Measurements from ENCODE around the gene GHR. TPM values are rescaled to one million over a fixed set of nuclear protein-coding genes. Genes with fewer than 3 reads are reported as not detected.

The GHR gene
- total and polyA plus RNA-seq, 2 donors (not counting 3 experiments of a cell fraction or from before 2014, with no cell fraction given), result 0.27 to 0.28 TPM

DNA sequence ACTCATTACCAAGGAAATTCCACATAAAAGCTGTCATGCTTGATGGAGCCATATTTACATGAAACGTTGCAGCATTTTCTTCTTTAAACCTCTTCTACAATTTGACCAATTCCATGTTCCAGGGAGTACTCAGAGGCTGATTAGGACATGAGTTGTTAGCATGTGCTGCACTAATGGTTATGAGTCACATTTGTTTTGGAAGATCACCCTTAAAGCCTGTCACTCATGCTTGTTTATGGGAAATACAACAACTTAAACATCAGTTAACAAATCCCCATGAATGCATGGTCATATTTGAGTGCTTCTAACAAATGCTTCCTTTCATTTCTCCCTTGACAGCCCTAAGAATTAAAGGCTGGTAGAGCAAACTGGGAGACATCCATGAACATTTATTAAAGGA lies 156.1 kb downstream of the GHR start:
- no peaks in the 10 kb centered on the region for H4K20me1 ChIP-seq (replicated peaks; ENCODE audit: control insufficient read depth, extremely low read depth, insufficient read depth, low read length)
- ChIA-PET CTCF (no interaction called here), POLR2A (no interaction called here)
- H3K9me3 ChIP-seq (replicated peaks; ENCODE audit: control insufficient read depth, insufficient read depth, low read length), result no peaks in the 10 kb centered on the region
- FAIRE-seq, result no peak
- intact Hi-C loops (cut with micrococcal nuclease), result no loop called here
- dilution Hi-C loops (cut with MboI; ENCODE audit: extremely low pct_ligation_motif_present, low sequenced_read_pairs), result no loop called here
- no TSS peak for BruUV-seq (replicated peaks)
- H3K27ac ChIP-seq (ENCODE audit: insufficient read depth, low read depth, low read length), result no peak overlapping the region
- H3K27me3 ChIP-seq (ENCODE audit: control insufficient read depth in 2 of 2, insufficient read depth in 2 of 2, low read length in 2 of 2), result peaks cover 3% of the 10 kb centered on the region in 2 experiments
- no peak overlapping the region for H3K9ac ChIP-seq (replicated peaks; ENCODE audit: extremely low read depth, insufficient read depth, low read length)
- H3K36me3 ChIP-seq (ENCODE audit: control insufficient read depth in 2 of 2, extremely low read depth in 1 of 2, insufficient read depth in 2 of 2, low read length in 2 of 2), result no peaks in the 10 kb centered on the region
- TF ChIP-seq JUN (IDR thresholded peaks at IDR 0.05; ENCODE audit: borderline replicate concordance, insufficient read depth, insufficient read length, low read depth) (no peak), POLR2A (IDR thresholded peaks at IDR 0.05; ENCODE audit: low read depth, low read length) (no peak)
- H3K9me1 ChIP-seq (replicated peaks; ENCODE audit: control insufficient read depth, extremely low read depth, insufficient read depth, low read length), result no peaks in the 10 kb centered on the region
- DNase-seq (ENCODE audit: low read depth, low spot score), result no peak
- H3K4me1 ChIP-seq (ENCODE audit: control insufficient read depth, extremely low read depth, insufficient read depth, low read length), result no peaks in the 10 kb centered on the region
- no peak overlapping the region for H2AFZ ChIP-seq (ENCODE audit: low read depth, low read length)
- H3K4me2 ChIP-seq (ENCODE audit: insufficient read depth, low read length), result no peak overlapping the region
- H3K4me3 ChIP-seq (replicated peaks in 1 of 3; ENCODE audit: insufficient read depth in 1 of 3, low read depth in 1 of 3, low read length in 3 of 3), result no peak overlapping the region
- no peaks in the 10 kb centered on the region for H3K79me2 ChIP-seq (ENCODE audit: control insufficient read depth, insufficient read depth, low read length)

DNA sequence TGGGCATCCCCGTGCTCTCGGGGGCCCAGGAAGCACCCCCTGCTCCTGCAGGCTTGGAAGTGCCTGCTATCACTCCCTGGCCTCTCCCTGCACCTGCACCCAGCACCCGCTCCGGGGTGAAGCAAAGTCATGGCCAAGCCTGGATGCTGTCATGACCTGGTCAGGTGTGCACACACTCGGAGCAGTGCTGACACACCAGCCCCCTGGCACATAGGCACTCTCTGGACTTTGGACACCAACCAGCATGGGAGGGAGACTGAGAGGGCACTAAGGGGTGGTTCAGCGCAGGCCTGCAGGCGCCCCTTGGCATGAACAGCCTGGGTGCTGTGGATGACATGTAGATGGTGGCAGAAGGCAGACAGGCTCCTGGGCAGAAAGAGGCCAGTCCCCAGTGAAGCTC lies 158.6 kb downstream of the GHR start:
- H3K79me2 ChIP-seq (ENCODE audit: control insufficient read depth, insufficient read depth, low read length), result no peaks in the 10 kb centered on the region
- H3K36me3 ChIP-seq (ENCODE audit: control insufficient read depth in 2 of 2, extremely low read depth in 1 of 2, insufficient read depth in 2 of 2, low read length in 2 of 2), result no peaks in the 10 kb centered on the region
- POLR2A ChIA-PET, result no interaction called here
- H3K9me1 ChIP-seq (replicated peaks; ENCODE audit: control insufficient read depth, extremely low read depth, insufficient read depth, low read length), result no peaks in the 10 kb centered on the region
- no peak overlapping the region for H3K9ac ChIP-seq (replicated peaks; ENCODE audit: extremely low read depth, insufficient read depth, low read length)
- FAIRE-seq, result no peak
- dilution Hi-C loops (cut with MboI; ENCODE audit: extremely low pct_ligation_motif_present, low sequenced_read_pairs), result no loop called here
- CTCF ChIA-PET, result interaction anchor here (1.7 to 5.9 kb wide), 7 partner anchors 7 to 726 kb away, joined by 4 to 83 read pairs (median 47); partner anchors contain the start of gene GHR
- TF ChIP-seq GATA2 (IDR thresholded peaks at IDR 0.05; ENCODE audit: insufficient read depth, insufficient read length, low read depth, low read length), result no peak
- no peak for TF ChIP-seq JUN (IDR thresholded peaks at IDR 0.05; ENCODE audit: borderline replicate concordance, insufficient read depth, insufficient read length, low read depth)
- TF ChIP-seq POLR2AphosphoS5 (IDR thresholded peaks at IDR 0.05; ENCODE audit: insufficient read depth, low read depth, low read length), result no peak
- TF ChIP-seq FOS (IDR thresholded peaks at IDR 0.05; ENCODE audit: borderline replicate concordance, insufficient read depth, low read length), result no peak
- TF ChIP-seq, protein P1, sequence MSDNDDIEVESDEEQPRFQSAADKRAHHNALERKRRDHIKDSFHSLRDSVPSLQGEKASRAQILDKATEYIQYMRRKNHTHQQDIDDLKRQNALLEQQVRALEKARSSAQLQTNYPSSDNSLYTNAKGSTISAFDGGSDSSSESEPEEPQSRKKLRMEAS (IDR thresholded peaks at IDR 0.05; ENCODE audit: insufficient read depth, insufficient read length), result no peak
- no peak overlapping the region for H2AFZ ChIP-seq (ENCODE audit: low read depth, low read length)
- no TSS peak for BruUV-seq (replicated peaks)
- intact Hi-C loops (cut with micrococcal nuclease), result loop anchor here (2.0 to 5.0 kb wide), 2 partner anchors 67 to 305 kb away; no protein-coding TSS in a partner anchor
- no peak overlapping the region for H3K4me3 ChIP-seq (replicated peaks in 1 of 3; ENCODE audit: insufficient read depth in 1 of 3, low read depth in 1 of 3, low read length in 3 of 3)
- H3K9me3 ChIP-seq (replicated peaks; ENCODE audit: control insufficient read depth, insufficient read depth, low read length), result no peaks in the 10 kb centered on the region
- H3K27me3 ChIP-seq (ENCODE audit: control insufficient read depth in 2 of 2, insufficient read depth in 2 of 2, low read length in 2 of 2), result peaks cover 3 to 5% of the 10 kb centered on the region in 2 experiments
- DNase-seq (ENCODE audit: low read depth, low spot score), result no peak
- no peaks in the 10 kb centered on the region for H4K20me1 ChIP-seq (replicated peaks; ENCODE audit: control insufficient read depth, extremely low read depth, insufficient read depth, low read length)
- H3K4me1 ChIP-seq (ENCODE audit: control insufficient read depth, extremely low read depth, insufficient read depth, low read length), result no peaks in the 10 kb centered on the region
- no peak overlapping the region for H3K4me2 ChIP-seq (ENCODE audit: insufficient read depth, low read length)
- H3K27ac ChIP-seq (ENCODE audit: insufficient read depth, low read depth, low read length), result no peak overlapping the region
